Parathyroid adenoma (tissue), 2 donors: Measurements from ENCODE around the gene STXBP1.
A peak's percentile ranks its signal among the peaks of the same experiment; 100 is the strongest.

ENCODE experiments used
- H2AFZ ChIP-seq: fragments of 300-600 bp; sonication (generic); one replicate; pipeline ENCODE4 v1.7.0; 2017; ENCODE audit warnings: antibody characterized with exemption, mild to moderate bottlenecking
- H3K27ac ChIP-seq: fragments of 300-600 bp; sonication (generic); one replicate; pipeline ENCODE4 v1.7.0; 2017
- H3K27me3 ChIP-seq: fragments of 300-600 bp; sonication (generic); one replicate; pipeline ENCODE4 v1.7.0; 2017; ENCODE audit warnings: low read length; ENCODE audit not compliant: control insufficient read depth, insufficient read depth
- H3K36me3 ChIP-seq: fragments of 300-600 bp; sonication (generic); one replicate; pipeline ENCODE4 v1.7.0; 2017; ENCODE audit warnings: low read length; ENCODE audit not compliant: control insufficient read depth, insufficient read depth
- H3K4me1 ChIP-seq: fragments of 300-600 bp; sonication (generic); one replicate; pipeline ENCODE4 v1.7.0; 2017; ENCODE audit warnings: control low read depth
- H3K4me2 ChIP-seq: fragments of 300-600 bp; sonication (generic); one replicate; pipeline ENCODE4 v1.7.0; 2017; ENCODE audit warnings: low read length
- H3K4me3 ChIP-seq: fragments of 300-600 bp; sonication (generic); one replicate; pipeline ENCODE4 v1.7.0; 2017; ENCODE audit warnings: low read depth, low read length
- H3K79me2 ChIP-seq: fragments of 300-600 bp; sonication (generic); one replicate; pipeline ENCODE4 v1.7.0; 2017; ENCODE audit warnings: control low read depth
- H3K9ac ChIP-seq: fragments of 300-600 bp; sonication (generic); one replicate; pipeline ENCODE4 v1.7.0; 2017; ENCODE audit warnings: mild to moderate bottlenecking
- H3K9me3 ChIP-seq: fragments of 300-600 bp; sonication (generic); one replicate; pipeline ENCODE4 v1.7.0; 2017; ENCODE audit warnings: low read length; ENCODE audit not compliant: control insufficient read depth
- TF ChIP-seq, protein P1 (sequence below): fragments of 300-600 bp; sonication (generic); IDR thresholded peaks from one replicate; pipeline ENCODE4 v1.7.0; 2017; ENCODE audit warnings: antibody characterized with exemption, mild to moderate bottlenecking
- donor health status: primary hyperparathyroidism.

The STXBP1 gene

DNA sequence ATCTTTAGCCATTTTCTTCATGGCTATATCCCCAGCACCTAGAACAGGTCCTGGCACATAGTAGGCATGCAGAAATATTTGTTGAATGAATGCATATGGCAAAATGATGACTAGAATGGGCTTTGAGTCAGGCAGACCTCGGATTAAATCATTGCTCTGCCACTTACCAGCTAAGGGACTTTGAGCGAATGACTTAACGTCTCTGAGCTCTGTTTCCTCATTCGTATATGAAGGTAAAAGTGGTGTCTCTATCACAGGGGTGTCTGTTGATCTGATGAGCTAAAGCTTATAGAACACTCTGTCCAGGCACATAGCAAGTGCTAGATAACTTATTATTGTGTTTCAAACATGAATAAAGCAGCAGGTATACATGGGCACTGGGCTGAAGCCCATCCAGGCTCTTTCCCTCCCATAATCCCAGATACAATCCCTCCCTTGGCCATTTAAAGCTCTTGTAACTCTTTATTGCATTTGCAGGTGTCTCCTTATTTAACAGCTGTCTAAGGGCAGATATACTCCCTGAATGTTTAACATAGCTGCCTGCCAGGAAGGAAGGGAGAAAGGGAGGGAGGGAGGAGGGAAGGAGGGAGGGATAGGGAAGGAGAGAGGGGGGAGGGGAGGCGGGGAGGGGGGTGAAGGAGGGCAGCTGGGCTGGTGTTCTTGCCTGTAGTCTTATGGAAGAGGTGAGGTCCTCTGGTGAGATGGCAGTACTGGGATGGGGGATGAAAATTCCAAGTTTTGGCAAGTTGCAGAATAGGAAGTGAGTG lies 23.2 kb upstream of the STXBP1 start:
- Histone ChIP-seq H3K4me2 (no peak overlapping the region), H3K4me1 (no peaks in the 10 kb centered on the region), H3K36me3 (no peaks in the 10 kb centered on the region), H3K27ac (no peak overlapping the region), H3K27me3 (no peaks in the 10 kb centered on the region), H3K9me3 (no peaks in the 10 kb centered on the region), H3K4me3 (no peak overlapping the region), H2AFZ (no peak overlapping the region), H3K79me2 (no peaks in the 10 kb centered on the region), H3K9ac (no peak overlapping the region)
- TF ChIP-seq, protein P1, sequence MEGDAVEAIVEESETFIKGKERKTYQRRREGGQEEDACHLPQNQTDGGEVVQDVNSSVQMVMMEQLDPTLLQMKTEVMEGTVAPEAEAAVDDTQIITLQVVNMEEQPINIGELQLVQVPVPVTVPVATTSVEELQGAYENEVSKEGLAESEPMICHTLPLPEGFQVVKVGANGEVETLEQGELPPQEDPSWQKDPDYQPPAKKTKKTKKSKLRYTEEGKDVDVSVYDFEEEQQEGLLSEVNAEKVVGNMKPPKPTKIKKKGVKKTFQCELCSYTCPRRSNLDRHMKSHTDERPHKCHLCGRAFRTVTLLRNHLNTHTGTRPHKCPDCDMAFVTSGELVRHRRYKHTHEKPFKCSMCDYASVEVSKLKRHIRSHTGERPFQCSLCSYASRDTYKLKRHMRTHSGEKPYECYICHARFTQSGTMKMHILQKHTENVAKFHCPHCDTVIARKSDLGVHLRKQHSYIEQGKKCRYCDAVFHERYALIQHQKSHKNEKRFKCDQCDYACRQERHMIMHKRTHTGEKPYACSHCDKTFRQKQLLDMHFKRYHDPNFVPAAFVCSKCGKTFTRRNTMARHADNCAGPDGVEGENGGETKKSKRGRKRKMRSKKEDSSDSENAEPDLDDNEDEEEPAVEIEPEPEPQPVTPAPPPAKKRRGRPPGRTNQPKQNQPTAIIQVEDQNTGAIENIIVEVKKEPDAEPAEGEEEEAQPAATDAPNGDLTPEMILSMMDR = no peak

DNA sequence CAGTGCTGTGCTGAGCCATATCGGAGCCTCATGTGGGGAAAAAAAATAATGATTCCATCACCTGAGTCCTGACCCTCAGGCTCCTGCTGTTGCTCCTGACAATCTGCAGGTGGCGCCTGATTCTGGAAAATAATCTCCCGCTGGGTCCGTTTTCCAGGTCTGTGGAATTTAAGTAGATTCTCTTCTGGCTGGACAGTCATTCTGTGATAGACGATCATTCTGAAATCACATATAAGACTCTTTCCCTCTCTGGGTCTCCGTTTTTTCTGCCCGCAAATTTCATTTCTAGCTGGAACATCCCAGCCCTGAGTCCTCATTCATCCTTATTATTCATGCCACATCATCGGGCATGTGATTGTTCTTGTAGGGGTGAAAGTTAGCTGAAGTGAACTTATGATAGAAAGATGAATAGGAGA lies 22.1 kb upstream of the STXBP1 start:
- no peak overlapping the region for H2AFZ ChIP-seq
- H3K27ac ChIP-seq = no peak overlapping the region
- no peaks in the 10 kb centered on the region for H3K27me3 ChIP-seq
- no peaks in the 10 kb centered on the region for H3K79me2 ChIP-seq
- H3K4me2 ChIP-seq = no peak overlapping the region
- no peak overlapping the region for H3K9ac ChIP-seq
- H3K4me1 ChIP-seq = no peaks in the 10 kb centered on the region
- H3K9me3 ChIP-seq = no peaks in the 10 kb centered on the region
- TF ChIP-seq, protein P1 = peak; percentile 79
- H3K4me3 ChIP-seq = no peak overlapping the region
- H3K36me3 ChIP-seq = no peaks in the 10 kb centered on the region

DNA sequence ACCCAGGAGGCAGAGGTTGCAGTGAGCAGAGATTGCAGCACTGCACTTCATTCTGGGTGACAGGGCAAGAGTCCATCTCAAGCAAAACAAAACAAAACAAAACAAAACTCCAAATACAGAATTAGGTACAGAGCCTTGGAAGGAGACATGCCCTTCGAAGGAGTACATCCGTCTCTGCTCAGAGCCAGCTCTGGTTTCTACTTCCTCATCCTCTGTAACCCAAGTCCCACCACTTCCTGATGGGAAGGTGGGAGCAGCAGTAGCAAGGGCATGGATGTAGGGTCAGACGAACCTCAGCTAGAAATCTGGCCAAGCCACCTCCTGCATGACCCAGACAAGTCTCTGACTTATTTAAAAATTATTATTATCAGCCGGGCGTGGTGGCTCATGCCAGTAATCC lies 16.5 kb upstream of the STXBP1 start:
- Histone ChIP-seq H3K4me3 (no peak overlapping the region), H3K9ac (no peak overlapping the region), H3K4me2 (no peak overlapping the region), H3K27me3 (no peaks in the 10 kb centered on the region), H3K79me2 (no peaks in the 10 kb centered on the region), H3K4me1 (no peaks in the 10 kb centered on the region), H3K9me3 (no peaks in the 10 kb centered on the region), H3K27ac (no peak overlapping the region), H3K36me3 (no peaks in the 10 kb centered on the region), H2AFZ (no peak overlapping the region)
- TF ChIP-seq, protein P1 = no peak

DNA sequence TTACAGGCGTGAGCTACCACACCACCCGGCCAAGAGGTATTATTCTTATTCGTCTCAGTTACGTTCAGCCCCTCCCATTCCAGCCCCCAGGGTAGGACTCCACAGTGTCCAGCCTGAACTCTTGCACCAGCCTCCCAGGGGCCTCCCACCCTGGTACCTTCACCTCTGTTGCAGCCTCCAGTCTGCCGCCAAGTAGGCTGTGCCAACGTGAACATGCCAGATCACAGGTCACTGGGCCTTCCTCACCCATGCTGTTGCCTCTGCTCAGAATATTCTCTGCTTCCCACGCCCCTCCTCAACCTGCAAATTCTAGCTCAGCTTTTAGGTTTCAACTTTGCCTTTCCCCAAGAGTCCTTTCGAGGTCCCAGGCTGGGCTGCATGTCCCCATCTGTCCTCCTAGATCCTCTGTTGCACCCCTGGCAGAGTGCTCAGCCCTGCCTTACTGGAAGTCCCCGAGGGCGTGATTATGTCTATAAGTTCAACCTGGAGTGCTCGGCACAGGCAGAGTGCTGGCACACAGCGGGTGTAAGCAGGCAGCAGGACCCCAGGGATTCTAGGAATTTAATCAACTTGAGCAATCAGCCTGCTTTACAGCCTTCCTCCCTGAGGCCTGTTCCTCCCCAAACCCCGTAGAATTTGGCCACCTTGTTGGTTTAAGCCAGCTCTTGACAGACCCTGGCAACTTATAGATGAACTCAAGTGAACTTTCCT lies 13.1 kb upstream of the STXBP1 start:
- Histone ChIP-seq H2AFZ (no peak overlapping the region), H3K4me2 (no peak overlapping the region), H3K36me3 (no peaks in the 10 kb centered on the region), H3K4me3 (no peak overlapping the region), H3K9me3 (no peaks in the 10 kb centered on the region), H3K4me1 (no peaks in the 10 kb centered on the region), H3K9ac (no peak overlapping the region), H3K27me3 (no peaks in the 10 kb centered on the region), H3K27ac (no peak overlapping the region), H3K79me2 (no peaks in the 10 kb centered on the region)
- TF ChIP-seq, protein P1 = no peak
